ENCODE data around the gene PTGR2.

DNA sequence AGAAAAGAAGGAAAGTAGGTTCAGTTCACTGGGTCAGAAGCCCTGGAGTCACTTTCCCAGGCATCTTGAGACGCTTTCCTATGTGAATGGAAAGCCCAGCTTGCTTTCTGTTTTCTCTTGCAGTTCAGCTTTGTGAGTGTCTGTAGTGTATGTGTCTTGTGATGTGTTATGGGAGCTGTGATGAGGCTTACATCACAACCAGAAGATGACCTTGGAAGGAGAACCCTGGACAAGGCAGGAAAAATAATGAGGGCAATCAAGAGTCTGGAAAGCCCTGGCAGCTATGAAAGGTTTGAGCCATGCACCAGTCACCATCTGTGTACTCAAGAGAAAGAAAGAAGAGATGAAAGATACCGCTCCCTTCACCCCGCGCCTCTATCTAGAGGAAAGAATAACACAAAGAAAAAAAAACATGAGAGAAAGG is 35.2 kb upstream of the PTGR2 start:
- TF ChIP-seq, protein P1, sequence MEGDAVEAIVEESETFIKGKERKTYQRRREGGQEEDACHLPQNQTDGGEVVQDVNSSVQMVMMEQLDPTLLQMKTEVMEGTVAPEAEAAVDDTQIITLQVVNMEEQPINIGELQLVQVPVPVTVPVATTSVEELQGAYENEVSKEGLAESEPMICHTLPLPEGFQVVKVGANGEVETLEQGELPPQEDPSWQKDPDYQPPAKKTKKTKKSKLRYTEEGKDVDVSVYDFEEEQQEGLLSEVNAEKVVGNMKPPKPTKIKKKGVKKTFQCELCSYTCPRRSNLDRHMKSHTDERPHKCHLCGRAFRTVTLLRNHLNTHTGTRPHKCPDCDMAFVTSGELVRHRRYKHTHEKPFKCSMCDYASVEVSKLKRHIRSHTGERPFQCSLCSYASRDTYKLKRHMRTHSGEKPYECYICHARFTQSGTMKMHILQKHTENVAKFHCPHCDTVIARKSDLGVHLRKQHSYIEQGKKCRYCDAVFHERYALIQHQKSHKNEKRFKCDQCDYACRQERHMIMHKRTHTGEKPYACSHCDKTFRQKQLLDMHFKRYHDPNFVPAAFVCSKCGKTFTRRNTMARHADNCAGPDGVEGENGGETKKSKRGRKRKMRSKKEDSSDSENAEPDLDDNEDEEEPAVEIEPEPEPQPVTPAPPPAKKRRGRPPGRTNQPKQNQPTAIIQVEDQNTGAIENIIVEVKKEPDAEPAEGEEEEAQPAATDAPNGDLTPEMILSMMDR (IDR thresholded peaks at IDR 0.05; ENCODE audit: insufficient read depth, low read depth, low read length): no peak
- no peak for TF ChIP-seq EZH2 (IDR thresholded peaks at IDR 0.05; ENCODE audit: insufficient read depth, low read length)
